ENCODE measurements around the gene EIPR1. TPM values are rescaled to one million over a fixed set of nuclear protein-coding genes. Genes with fewer than 3 reads are reported as not detected.

The EIPR1 gene
- polyA plus RNA-seq, 1 donor (not counting 4 experiments of a cell fraction or from before 2014, with no cell fraction given), result 44.3 TPM

GRCh38 chr2:3272761-3273160, 104.9 kb downstream of the EIPR1 start:
- peaks cover 3% of the 10 kb centered on the region for H3K4me1 ChIP-seq (ENCODE audit: control insufficient read depth, extremely low read depth, insufficient read depth, low read length)

GRCh38 chr2:3270095-3270478, 107.5 kb downstream of the EIPR1 start:
- no peak for DNase-seq (ENCODE audit: low read depth, low spot score)
- Histone ChIP-seq H3K4me2 (ENCODE audit: control insufficient read depth, extremely low read depth, insufficient read depth, low read depth, low read length) (no peak overlapping the region), H3K9me1 (ENCODE audit: control insufficient read depth, extremely low read depth, insufficient read depth, low read length) (no peaks in the 10 kb centered on the region), H3K27me3 (ENCODE audit: control insufficient read depth, extremely low read depth, insufficient read depth, low read length) (no peaks in the 10 kb centered on the region), H3K4me3 (ENCODE audit: control insufficient read depth in 2 of 3, extremely low read depth in 1 of 3, insufficient read depth in 2 of 3, low read depth in 1 of 3, low read length in 3 of 3) (no peak overlapping the region), H3K79me2 (ENCODE audit: control insufficient read depth, insufficient read depth, low read length) (no peaks in the 10 kb centered on the region), H3K27ac (ENCODE audit: control insufficient read depth, insufficient read depth, low read length) (no peak overlapping the region), H3K4me1 (ENCODE audit: control insufficient read depth, extremely low read depth, insufficient read depth, low read length) (peaks cover 11% of the 10 kb centered on the region), H3K36me3 (ENCODE audit: control insufficient read depth in 2 of 2, extremely low read depth in 1 of 2, insufficient read depth in 2 of 2, low read length in 2 of 2) (peaks cover 0 to 1% of the 10 kb centered on the region in 2 experiments), H2AFZ (ENCODE audit: control insufficient read depth, low read length) (no peak overlapping the region), H4K20me1 (ENCODE audit: control insufficient read depth, extremely low read depth, insufficient read depth, low read length) (no peaks in the 10 kb centered on the region), H3K9me3 (ENCODE audit: control insufficient read depth, low read depth, low read length) (peaks cover 3% of the 10 kb centered on the region), H3K9ac (ENCODE audit: control insufficient read depth, extremely low read depth, insufficient read depth, low read length) (no peak overlapping the region)
- dilution Hi-C loops (cut with MboI; ENCODE audit: extremely low pct_ligation_motif_present, low sequenced_read_pairs), result no loop called here
- no peak for FAIRE-seq
- TF ChIP-seq EZH2 (IDR thresholded peaks at IDR 0.05; ENCODE audit: low read length) (no peak), CTCF (optimal IDR thresholded peaks at IDR 0.05 in 1 of 3, IDR thresholded peaks at IDR 0.05 in 1 of 3, conservative IDR thresholded peaks at IDR 0.05 in 1 of 3; ENCODE audit: extremely low read depth in 1 of 3, insufficient read depth in 2 of 3, low read length in 3 of 3) (no peak)

More at GRCh38 chr2:3272761-3273160, 104.9 kb downstream of the EIPR1 start:
- H3K4me2 ChIP-seq (ENCODE audit: control insufficient read depth, extremely low read depth, insufficient read depth, low read depth, low read length), result no peak overlapping the region
- H3K9me1 ChIP-seq (ENCODE audit: control insufficient read depth, extremely low read depth, insufficient read depth, low read length), result no peaks in the 10 kb centered on the region
- H3K9ac ChIP-seq (ENCODE audit: control insufficient read depth, extremely low read depth, insufficient read depth, low read length), result no peak overlapping the region
- no peaks in the 10 kb centered on the region for H3K27me3 ChIP-seq (ENCODE audit: control insufficient read depth, extremely low read depth, insufficient read depth, low read length)
- dilution Hi-C loops (cut with MboI; ENCODE audit: extremely low pct_ligation_motif_present, low sequenced_read_pairs), result no loop called here
- H3K79me2 ChIP-seq (ENCODE audit: control insufficient read depth, insufficient read depth, low read length), result no peaks in the 10 kb centered on the region
- H3K4me3 ChIP-seq (ENCODE audit: control insufficient read depth in 2 of 3, extremely low read depth in 1 of 3, insufficient read depth in 2 of 3, low read depth in 1 of 3, low read length in 3 of 3), result no peak overlapping the region
- DNase-seq (ENCODE audit: low read depth, low spot score), result no peak
- TF ChIP-seq EZH2 (IDR thresholded peaks at IDR 0.05; ENCODE audit: low read length), result no peak
- TF ChIP-seq CTCF (optimal IDR thresholded peaks at IDR 0.05 in 1 of 3, IDR thresholded peaks at IDR 0.05 in 1 of 3, conservative IDR thresholded peaks at IDR 0.05 in 1 of 3; ENCODE audit: extremely low read depth in 1 of 3, insufficient read depth in 2 of 3, low read length in 3 of 3), result no peak
- H3K36me3 ChIP-seq (ENCODE audit: control insufficient read depth in 2 of 2, extremely low read depth in 1 of 2, insufficient read depth in 2 of 2, low read length in 2 of 2), result peaks cover 0 to 1% of the 10 kb centered on the region in 2 experiments
- H3K27ac ChIP-seq (ENCODE audit: control insufficient read depth, insufficient read depth, low read length), result no peak overlapping the region
- H3K9me3 ChIP-seq (ENCODE audit: control insufficient read depth, low read depth, low read length), result peaks cover 3% of the 10 kb centered on the region
- no peaks in the 10 kb centered on the region for H4K20me1 ChIP-seq (ENCODE audit: control insufficient read depth, extremely low read depth, insufficient read depth, low read length)
- no peak overlapping the region for H2AFZ ChIP-seq (ENCODE audit: control insufficient read depth, low read length)
- FAIRE-seq, result no peak
